NCI-H748 (cell line): Measurements from ENCODE around the gene SPRN.
"Not testable (repeated sequence)": the region's sequence is repeated elsewhere in the genome, so short reads cannot be mapped to it uniquely, and the experiment has no call there.

Experiments
- DNase-seq: peaks from one replicate; lab custom pipeline; 2025; ENCODE audit not compliant: unreplicated experiment; lab: John Stamatoyannopoulos, UW

The SPRN gene

DNA sequence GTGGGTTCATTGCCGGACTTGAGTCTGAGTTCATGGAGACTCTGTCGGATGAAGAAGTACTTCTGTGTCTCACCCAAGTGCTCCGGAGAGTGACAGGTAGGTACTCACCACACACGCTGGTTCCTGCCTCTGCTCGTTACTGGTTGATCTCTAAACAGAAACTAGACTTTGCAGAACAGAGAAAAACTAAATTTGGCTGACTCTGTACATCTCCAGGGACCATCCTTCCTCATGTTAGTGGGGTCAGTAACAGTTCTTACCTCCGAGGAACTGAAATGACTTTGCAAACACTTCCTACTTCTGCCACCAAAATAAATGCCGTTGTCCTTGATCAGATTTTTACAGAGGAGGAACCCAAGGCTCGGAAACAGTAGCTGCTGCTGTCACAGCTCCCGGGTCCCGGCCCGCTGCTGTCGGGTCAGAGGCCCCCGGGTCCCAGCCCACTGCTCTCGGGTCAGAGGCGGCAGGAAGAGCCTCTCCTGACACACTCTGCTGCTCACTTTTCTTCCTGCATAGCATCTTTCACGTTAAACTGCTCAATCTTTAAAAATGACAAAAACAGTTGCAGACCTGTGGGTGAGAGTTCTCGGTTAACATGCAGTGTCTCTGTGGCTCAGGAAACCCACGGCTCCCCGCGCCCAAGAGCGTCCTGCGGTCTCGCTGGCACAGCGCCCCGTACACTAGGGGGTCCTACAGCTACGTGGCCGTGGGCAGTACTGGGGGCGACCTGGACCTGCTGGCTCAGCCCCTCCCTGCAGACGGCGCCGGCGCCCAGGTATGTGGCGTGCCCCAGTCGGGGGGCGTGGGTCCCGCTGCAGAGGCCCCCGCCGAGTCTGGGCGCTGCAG, 35.2 kb downstream of the SPRN start:
- no peak for DNase-seq

DNA sequence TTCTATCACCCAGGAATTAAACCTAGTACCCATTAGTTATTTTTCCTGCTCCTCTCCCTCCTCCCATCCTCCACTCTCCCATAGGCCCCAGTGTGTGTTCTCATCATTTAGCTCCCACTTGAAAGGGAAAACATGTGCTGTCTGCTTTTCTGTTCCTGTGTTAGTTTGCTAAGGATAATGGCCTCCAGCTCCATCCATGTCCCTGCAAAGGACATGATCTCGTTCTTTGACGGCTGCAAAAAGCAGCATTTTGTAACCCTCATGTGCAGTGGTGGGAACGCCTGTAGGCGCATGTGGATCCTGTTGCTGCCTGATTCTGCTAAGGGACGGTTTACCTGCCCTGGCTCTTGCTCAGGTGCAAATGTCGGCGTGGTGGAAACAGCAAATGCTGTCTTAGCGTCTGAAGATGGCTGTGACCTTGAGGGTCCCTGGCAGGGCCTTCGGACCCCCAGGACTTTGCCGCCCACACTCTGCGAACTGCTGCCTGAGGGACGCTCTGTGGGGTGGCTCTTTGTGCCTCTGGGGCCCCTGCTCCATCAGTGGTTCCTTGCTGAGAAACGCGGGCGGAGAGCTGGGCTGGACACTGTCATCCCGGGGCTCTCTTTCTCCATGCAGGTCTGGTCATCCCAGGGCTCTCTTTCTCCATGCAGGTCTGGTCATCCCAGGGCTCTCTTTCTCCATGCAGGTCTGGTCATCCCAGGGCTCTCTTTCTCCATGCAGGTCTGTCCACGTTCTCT, 36.0 kb downstream of the SPRN start:
- no peak for DNase-seq

DNA sequence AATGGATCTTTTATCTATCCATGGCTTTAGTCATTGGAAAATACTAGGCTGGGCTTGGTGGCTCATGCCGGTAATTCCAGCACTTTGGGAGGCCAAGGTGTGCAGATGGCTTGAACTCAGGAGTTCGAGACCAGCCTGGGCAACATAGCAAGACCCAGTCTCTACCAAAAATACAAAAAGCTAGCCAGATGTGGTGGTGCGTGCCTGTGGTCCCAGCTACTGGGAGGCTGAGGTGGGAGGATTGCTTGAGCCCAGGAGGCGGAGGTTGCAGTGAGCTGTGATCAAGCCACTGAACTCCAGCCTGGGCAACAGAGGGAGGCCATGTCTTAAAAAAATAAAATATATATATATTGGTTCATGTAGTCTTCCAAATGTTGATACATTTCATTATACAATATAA, 37.5 kb downstream of the SPRN start:
- not testable (repeated sequence) for DNase-seq

DNA sequence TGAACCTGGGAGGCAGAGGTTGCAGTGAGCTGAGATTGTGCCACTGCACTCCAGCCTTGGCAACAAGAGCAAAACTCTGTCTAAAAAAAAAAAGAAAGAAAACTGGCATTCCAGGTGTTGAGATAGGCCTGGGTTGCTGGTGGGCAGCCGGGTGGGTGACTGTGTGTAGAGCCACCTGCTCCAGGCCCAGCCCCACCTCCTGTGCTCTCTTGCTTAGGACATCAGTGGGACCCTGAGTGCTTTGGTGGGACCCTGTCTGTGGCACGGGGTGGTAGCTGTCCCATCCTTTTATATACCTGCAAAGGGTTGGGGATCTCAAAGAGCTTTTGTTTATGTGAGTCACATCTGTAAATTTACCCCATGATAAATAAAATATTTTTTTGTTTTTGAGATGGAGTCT, 39.2 kb downstream of the SPRN start:
- no peak for DNase-seq

DNA sequence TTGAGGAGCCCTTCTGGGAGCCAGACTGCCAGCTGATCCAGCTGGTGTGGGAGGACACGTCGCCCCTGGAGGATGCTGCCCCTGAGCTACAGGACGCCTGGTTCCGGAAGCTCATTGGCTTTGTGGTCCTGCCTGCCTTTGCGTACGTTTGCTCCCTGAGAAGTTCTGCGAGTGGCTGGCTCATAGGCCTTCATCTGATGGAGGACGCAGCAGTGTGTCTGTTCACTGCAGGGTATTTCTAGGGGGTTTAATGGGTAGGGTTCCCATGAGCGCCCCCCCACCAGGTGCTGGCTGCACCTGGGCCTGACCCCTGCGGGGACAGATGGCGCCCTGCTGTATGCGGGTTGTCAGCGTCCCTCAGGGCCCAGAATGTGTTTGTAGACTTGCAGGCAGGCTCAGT, 40.4 kb downstream of the SPRN start:
- DNase-seq, result no peak

DNA sequence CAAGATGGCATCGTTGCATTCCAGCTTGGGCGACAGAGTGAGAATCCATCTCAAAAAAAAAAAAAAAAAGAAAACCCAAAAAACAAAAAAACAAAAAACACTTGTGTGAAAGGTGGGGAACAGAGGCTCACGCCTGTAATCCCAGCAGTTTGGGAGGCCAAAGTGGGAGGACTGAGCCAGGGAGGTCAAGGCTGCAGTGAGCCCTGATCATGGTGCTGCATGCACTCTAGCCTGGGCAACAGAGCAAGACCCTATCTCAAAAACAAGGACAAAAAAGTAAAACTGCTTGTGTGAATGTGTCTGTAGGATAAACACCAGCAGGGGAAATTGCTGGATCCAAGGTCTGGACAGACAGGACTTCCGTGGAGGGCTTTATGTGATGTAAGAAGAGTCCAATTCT, 40.9 kb downstream of the SPRN start:
- no peak for DNase-seq

DNA sequence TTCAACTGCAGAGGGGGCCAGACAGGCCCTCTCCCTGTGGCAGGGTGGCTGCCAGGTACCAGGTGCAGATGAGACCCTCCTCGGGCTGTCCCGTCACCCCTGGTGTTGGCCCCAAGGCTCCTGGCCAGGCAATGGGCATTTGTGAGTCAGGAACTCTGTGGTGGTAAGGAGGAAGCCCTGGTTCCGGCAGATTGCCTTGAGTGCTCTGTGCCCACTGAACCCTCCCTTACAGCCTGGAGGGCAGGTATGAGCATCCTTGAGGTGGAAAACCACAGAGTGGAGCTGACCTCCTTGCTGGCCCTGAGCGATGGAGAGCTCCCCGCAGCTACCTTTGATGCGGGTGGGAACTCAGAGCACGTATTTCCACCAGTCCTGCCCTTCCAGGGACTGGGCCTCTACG, 43.4 kb downstream of the SPRN start:
- DNase-seq, result no peak

DNA sequence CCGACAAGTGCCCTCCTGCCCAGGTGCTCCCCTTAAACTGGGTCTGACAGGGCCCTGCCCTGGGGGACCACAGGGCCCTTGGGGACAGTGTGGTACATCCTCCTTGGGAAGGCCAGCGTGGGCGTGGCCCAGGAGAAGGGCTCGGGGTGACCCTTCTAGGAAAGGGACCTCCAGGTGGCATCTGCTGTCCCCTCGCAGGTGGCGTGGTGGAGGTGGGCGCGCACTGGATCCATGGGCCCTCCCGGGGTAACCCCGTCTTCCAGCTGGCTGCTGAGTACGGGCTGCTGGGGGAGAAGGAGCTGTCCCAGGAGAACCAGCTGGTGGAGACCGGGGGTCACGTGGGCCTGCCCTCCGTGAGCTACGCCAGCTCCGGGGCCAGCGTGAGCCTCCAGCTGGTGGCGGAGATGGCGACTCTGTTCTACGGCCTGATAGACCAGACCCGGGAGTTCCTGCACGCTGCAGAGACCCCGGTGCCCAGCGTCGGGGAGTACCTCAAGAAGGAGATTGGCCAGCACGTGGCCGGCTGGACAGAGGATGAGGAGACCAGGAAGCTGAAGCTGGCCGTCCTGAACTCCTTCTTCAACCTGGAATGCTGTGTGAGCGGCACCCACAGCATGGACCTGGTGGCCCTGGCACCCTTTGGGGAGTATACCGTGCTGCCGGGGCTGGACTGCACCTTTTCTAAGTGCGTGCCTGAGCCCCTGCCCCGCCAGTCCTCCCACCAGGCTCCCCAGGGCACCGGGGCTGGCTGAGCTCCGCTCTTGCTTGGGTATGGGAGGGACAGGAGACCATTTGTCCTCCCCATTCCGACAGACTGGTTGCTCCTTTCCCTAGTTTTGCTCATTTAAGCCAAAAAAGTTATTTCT, 44.4 kb downstream of the SPRN start:
- DNase-seq, result no peak

DNA sequence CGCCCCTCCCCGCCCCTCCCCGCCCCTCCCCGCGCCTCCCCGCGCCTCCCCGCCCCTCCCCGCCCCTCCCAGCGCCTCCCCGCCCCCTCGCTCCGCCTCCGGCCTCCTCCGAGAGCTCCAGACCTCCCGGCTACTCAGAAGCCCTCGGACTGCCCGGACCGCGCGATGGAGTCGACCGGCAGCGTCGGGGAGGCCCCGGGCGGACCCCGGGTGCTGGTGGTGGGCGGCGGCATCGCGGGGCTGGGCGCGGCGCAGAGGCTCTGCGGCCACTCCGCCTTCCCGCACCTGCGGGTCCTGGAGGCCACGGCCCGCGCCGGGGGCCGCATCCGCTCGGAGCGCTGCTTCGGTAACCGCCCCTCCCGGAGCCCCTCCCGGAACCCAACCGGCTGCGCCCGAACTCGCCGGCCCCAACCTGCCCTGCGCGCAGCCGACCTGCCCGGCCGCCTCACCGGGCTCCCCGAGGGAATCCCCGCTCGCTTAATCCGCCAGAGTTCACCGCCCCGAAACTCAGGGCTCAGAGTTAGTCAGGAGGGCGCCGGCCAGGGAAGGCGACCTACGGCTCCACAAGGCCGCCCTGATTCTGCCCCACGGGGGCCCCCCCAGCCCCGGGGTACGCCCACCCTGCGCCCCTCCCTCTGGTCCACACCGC, 45.1 kb downstream of the SPRN start, which contains the start of gene PAOX:
Gene PAOX, plus strand, starts transcription at position 111 of the 649 bp plus-strand sequence. Its CDS starts 55 bp downstream, at position 166.
- peak; percentile 54 for DNase-seq

DNA sequence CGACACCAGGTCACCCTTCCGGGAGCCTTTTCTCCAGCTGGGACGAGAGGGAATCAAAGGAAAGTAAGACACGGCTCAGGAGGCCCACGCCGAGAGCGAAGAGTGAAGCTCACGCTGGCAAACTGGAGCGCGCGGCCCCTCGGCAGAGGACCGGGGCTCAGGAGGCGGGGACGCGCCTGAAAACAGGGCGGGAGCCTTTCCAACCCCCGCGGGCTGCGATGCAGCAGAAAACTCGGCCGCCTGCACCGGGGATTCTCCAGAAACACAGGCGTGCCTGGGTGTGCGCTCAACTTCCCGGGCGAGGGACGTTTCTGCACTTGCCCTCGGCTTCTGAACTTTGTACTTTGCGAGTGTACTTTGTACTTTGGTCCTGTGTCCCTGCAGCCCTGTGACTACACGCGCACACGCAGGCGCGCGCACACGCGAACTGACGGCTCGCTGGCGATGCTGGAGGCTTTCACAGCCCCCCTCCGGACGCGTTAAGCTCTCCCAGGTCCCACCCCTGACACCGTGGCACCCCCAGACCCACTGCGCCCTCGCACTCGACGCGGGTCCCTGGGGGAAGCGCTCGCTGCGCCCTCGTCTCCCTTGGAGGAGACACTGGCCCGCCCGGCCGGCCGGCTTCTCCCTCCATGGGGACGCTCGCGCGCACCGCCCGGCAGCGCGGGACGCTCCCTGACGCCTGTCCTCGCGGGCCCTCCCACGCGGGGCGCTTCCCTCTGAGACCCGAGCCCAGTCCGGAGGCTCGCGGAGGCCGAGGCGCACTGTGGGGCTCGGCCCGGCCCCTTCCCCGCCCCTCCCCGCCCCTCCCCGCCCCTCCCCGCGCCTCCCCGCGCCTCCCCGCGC, 46.0 kb downstream of the SPRN start:
- peak; percentile 62 for DNase-seq

DNA sequence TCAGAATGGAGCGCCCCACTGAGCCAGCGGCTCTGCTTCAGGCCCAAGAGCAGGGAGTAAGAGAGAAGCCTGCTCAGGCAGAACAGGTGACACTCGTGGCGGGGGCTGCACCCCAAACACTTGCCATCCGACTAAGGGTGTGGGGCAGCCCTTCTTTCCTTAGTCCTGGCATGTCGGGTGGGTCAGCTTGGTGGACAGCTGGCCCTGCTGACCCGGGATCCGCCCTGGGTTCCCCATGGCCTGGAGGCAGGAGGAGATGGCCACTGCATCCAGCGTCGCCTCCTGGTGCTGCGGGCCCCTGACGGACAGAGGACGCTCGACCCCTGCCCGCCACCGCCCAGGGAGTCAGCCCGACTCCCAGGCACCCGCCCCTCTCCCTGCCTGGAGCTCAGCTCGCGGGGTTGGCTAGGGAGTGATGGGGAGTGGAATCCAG, 46.6 kb downstream of the SPRN start:
- no peak for DNase-seq

DNA sequence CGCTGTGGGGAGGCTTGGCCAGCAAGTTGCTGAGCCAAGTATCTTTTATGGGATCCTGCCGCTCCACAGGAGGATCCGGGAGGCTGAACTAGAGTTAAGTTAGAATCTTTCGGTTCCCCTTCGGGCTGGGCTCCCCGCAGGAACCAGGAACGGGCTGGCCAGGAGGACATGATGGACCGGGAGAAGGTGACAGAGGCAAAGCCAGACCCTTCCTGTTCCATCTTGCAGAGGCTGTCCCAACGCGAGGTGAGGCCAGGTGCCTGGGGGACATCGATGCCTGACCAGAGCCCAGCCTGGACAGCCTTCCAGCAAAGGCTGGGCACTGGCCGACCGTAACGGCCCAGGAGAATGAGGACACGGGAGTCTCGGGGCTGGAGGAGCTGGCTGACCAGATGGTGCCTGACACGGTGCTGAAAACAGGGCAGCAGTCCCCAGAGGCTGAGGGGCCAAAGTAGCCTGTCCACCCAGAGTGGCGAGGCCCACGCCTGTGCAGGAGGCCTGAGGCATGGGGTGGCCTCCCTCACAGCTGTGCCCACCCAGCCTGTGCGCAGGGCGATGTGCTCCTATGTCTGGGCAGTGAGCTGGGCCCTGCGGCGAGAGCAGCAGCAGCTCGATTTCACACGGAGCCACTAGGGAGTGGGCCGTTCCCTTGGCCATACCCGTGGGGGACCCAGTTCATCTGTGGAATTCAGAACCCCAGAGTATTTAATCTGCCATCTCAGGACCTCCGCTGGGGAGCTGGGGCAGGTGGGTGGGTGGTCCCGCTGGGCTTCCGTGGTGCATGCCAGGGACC, 47.2 kb downstream of the SPRN start:
- DNase-seq, result no peak

DNA sequence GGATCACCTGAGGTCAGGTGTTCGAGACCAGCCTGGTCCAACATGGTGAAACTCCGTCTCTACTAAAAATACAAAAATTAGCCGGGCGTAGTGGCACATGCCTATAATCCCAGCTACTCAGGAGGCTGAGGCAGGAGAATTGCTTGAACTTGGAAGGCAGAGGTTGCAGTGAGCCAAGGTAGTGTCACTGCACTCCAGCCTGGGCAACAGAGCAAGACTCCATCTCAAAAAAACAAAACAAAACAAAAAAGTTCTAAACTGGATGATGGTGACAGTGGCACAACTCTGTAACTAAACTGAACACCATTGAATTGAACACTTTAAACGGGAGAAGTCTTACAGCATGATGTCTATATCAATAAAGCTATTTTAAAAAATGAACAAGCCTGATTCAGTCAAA, 48.2 kb downstream of the SPRN start:
- not testable (repeated sequence) for DNase-seq

DNA sequence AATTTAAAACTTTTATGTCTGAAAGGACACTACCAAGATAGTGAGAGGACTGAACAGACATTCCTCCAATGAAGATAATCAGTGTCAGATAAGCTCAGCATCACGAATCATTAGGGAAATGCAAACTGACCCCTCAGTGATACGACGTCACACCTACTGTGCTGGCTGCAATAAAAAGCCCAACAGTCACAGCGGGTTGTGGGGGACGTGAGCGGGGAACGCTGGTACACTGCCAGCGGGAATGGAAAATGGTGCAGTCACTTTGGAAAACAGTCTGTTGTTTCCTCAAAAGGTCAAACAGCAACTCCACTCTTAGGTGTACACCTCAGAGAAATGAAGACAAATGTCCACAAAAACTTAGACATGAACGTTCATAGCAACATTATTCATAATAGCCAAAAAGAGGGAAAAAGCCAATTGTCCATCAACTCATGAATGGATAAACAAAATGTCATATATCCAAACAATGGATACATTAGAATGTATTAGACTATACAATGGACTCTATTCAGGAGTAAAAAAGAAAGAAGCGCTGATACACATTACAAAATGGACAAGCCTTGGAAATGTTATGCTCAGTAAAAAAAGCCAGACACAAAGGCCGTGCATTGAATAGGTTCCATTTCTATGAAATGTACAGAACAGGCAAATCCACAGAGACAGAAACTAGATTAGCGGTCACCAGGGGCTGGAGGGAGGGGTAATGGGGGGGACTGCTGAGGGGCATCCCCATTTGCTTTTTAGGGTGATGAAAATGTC, 48.9 kb downstream of the SPRN start:
- no peak for DNase-seq

DNA sequence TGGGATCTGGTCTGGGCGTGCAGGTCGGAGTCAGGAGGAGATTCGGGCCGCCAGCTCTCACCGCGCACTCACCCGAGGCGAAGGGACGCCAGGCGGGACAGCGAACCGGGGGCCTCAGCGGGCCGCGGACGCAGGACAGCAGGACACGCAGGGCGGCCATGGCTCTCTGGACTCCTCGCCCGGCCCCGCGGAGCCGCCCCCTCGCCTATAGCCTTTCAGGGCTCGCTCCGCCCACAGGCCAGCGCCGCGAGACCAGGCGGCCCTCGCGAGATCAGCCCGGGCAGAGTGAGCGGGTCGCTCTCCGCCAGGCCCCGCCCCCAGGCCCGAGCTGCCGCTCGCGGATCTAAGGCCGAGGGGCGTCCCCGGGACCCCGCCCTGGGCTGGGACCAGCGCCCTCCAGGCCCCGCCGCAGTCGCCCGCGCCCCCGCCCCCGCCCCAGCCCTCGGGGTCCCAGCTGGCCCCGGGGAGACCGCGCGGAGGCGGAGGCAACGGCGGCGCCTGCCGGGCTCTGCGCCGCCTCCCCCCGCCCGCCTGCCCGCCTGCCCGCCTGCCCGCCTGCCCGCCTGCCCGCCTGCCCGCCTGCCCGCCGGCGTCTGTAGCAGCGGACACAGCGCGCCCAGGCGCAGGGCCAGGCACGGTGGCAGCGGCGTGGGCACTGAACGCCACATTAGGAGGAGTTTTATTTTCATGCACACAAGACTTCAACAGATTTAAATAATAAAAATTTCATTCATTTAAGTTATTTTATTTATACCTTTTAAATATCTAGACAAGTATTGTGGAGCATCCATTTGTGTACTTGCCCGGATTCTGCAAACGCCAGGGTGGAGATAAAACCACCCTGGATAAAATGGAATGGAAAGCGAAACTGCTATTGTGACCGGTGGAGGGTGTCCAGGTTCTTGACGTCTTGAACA, 51.0 kb downstream of the SPRN start, which contains the start of gene ECHS1:
Gene ECHS1, minus strand, starts transcription at position 181 of the 917 bp plus-strand sequence. Its CDS starts 21 bp downstream, at position 160.
- peak; percentile 92 for DNase-seq

DNA sequence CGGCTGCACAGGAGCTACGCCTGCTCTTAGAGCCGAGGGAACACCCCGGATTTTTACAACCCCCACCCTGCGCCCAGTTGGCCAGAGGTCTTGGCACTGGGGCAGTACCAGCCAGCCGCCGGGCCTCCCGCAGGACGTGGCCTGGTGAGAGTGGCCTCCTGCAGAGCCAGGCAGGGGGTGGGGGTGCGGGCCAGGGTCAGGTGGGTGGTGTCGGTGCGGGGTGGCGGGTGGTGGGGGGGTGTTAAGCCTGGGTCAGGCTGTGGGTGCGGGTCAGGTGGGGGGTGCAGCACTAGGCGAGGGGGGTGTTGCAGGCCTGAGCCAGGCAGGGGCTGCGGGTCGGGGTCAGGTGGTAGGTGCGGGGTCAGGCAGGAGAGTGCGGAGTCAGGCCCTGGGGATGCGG, 51.9 kb downstream of the SPRN start:
- DNase-seq, result no peak
